ENCODE measurements around the gene SMIM27. TPM values are rescaled to one million over a fixed set of nuclear protein-coding genes. Genes with fewer than 3 reads are reported as not detected.

The SMIM27 gene
- total and polyA plus RNA-seq, 2 of the 4 experiments (the other 2 are of a cell fraction): 1.1 to 3.4 TPM

DNA sequence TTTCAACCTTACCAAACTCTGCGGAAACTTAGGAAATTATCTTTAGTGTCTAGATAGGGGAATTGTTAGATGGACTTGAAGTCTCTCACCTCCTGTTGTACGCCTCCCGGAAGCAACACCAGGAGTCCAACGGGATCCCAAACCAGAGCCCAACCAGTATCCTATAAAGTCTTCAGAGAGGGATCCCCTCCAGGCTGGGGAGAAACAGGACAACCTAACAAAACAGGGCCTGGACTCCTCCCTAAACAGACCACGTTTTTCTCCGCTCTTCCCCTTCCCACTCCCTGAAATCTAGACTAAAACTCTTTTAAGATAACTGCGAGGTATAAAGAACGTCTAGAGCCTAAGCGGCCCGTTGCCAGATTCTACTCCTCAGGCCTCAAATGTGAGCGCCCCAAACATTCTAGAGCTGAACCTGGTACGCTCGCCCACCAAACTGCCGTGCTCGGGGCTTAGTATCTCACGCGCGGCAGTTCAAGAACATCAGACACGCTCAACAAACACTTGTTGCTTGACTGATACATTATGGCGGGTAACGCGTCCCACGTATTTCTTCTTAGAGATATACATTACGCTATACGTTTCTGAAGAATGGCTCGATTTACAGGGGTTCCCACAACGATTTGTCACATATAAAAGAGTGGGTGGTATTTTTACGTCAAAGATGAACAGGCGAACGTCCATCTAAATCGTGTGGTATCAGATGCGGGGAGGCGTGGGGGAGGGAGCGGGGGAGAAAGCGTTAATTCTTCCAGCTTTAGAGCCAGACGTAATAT, 663 bp upstream of the SMIM27 start:
- ChIA-PET CTCF (interaction anchor here (0.6 to 2.7 kb wide), 4 partner anchors 21 to 413 kb away, joined by 4 to 10 read pairs (median 8); no protein-coding TSS in a partner anchor), POLR2A (ENCODE audit: unreplicated experiment) (interaction anchor here (0.6 kb wide), 1 partner anchor 102 kb away, joined by 3 read pairs; no protein-coding TSS in a partner anchor)
- peak overlapping the region; percentile 23 for H2BK20ac ChIP-seq (ENCODE audit: low read depth, low read length)
- H3K36me3 ChIP-seq (ENCODE audit: control insufficient read depth, insufficient read depth, low read length): no peaks in the 10 kb centered on the region
- H3K27ac ChIP-seq (ENCODE audit: insufficient read depth, low read length): peak overlapping the region; percentile 46
- WGBS, 2 experiments (ENCODE audit: extremely low coverage in 2 of 2, insufficient read length in 1 of 2): 0% methylated on average over 11 of the region's 36 CpGs; no CpG with 5 or more reads in 1 of the 2 experiments
- in situ Hi-C loops (cut with MboI; ENCODE audit: low sequenced_read_pairs) (no loop called here), intact Hi-C loops (cut with micrococcal nuclease) (loop anchor here (1.0 to 2.0 kb wide), 2 partner anchors 22 to 173 kb away; partner anchors contain the start of gene NDUFB6), dilution Hi-C loops (cut with HindIII; ENCODE audit: low sequenced_read_pairs, unreplicated experiment) (loop anchor here (25.0 kb wide), 1 partner anchor 114 kb away; no protein-coding TSS in a partner anchor)
- peaks cover 20% of the 10 kb centered on the region for H4K20me1 ChIP-seq (ENCODE audit: insufficient read depth, low read length)
- H3K18ac ChIP-seq (ENCODE audit: low read depth, low read length): peak overlapping the region; percentile 40; the same call in 1 of the 2 replicates
- peak overlapping the region; percentile 96 for H3K23ac ChIP-seq (ENCODE audit: low read depth, low read length)
- H2BK15ac ChIP-seq (ENCODE audit: low read depth, low read length): peak overlapping the region; percentile 9; the same call in 1 of the 3 replicates
- no peaks in the 10 kb centered on the region for H3K27me3 ChIP-seq (ENCODE audit: control insufficient read depth, insufficient read depth, low read length)
- H2AFZ ChIP-seq (replicated peaks; ENCODE audit: low read length, poor library complexity): peak overlapping the region; percentile 95
- no TSS peak for BruUV-seq (replicated peaks)
- H4K8ac ChIP-seq (ENCODE audit: low read depth in 2 of 2, low read length in 2 of 2): peak overlapping the region; percentile 90 to 92
- DNase-seq (peak; percentile 36), ATAC-seq (ENCODE audit: low read depth) (peak; percentile 6)
- peak overlapping the region; percentile 82 for H2BK5ac ChIP-seq (ENCODE audit: low read depth, low read length, poor library complexity, severe bottlenecking)
- H2BK120ac ChIP-seq (ENCODE audit: low read depth, low read length): peak overlapping the region; percentile 42; the same call in 1 of the 2 replicates
- peak overlapping the region; percentile 55 for H3K9ac ChIP-seq (ENCODE audit: low read depth, low read length)
- H3K4me1 ChIP-seq (ENCODE audit: control insufficient read depth, insufficient read depth, low read length): no peaks in the 10 kb centered on the region; the same call in 1 of the 2 replicates
- no peaks in the 10 kb centered on the region for H3K9me3 ChIP-seq (ENCODE audit: control insufficient read depth, insufficient read depth, low read length)
- peak overlapping the region; percentile 97 for H3K4ac ChIP-seq (ENCODE audit: low read depth, low read length)
- H2AK5ac ChIP-seq (ENCODE audit: low read depth, low read length): peak overlapping the region; percentile 66
- H4K5ac ChIP-seq (ENCODE audit: low read depth, low read length): peak overlapping the region; percentile 70
- H3K9me1 ChIP-seq (ENCODE audit: insufficient read depth, low read length): no peaks in the 10 kb centered on the region
- H4K91ac ChIP-seq (ENCODE audit: insufficient read depth, low read depth, low read length): peak overlapping the region; percentile 74
- H3K4me3 ChIP-seq (ENCODE audit: insufficient read depth, low read depth, low read length): peak overlapping the region; percentile 94
- H3K14ac ChIP-seq (replicated peaks; ENCODE audit: low read depth, low read length): peak overlapping the region; percentile 97
- peak overlapping the region; percentile 93 for H3K4me2 ChIP-seq (ENCODE audit: low read depth, low read length)
- peak overlapping the region; percentile 37 for H3K56ac ChIP-seq (ENCODE audit: extremely low read depth, insufficient read depth, low read length)
- peaks cover 23 to 42% of the 10 kb centered on the region in 2 experiments for H3K79me1 ChIP-seq (ENCODE audit: low read depth in 1 of 2, low read length in 2 of 2)
- H2AK9ac ChIP-seq (replicated peaks; ENCODE audit: low read depth, low read length, poor library complexity): peak overlapping the region; percentile 67
- TF ChIP-seq RAD21 (IDR thresholded peaks at IDR 0.05; ENCODE audit: low read length): no peak
- TF ChIP-seq, protein P1, sequence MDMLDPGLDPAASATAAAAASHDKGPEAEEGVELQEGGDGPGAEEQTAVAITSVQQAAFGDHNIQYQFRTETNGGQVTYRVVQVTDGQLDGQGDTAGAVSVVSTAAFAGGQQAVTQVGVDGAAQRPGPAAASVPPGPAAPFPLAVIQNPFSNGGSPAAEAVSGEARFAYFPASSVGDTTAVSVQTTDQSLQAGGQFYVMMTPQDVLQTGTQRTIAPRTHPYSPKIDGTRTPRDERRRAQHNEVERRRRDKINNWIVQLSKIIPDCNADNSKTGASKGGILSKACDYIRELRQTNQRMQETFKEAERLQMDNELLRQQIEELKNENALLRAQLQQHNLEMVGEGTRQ (IDR thresholded peaks at IDR 0.05; ENCODE audit: low read depth, low read length): no peak
- TF ChIP-seq, protein P2, sequence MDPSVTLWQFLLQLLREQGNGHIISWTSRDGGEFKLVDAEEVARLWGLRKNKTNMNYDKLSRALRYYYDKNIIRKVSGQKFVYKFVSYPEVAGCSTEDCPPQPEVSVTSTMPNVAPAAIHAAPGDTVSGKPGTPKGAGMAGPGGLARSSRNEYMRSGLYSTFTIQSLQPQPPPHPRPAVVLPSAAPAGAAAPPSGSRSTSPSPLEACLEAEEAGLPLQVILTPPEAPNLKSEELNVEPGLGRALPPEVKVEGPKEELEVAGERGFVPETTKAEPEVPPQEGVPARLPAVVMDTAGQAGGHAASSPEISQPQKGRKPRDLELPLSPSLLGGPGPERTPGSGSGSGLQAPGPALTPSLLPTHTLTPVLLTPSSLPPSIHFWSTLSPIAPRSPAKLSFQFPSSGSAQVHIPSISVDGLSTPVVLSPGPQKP (IDR thresholded peaks at IDR 0.05; ENCODE audit: borderline replicate concordance, low read depth, low read length): no peak
- no peak for TF ChIP-seq MAFK (IDR thresholded peaks at IDR 0.05; ENCODE audit: low read depth, low read length)
- no peak; the same call in 1 of the 2 replicates for TF ChIP-seq POLR2A (IDR thresholded peaks at IDR 0.05; ENCODE audit: low read depth, low read length)
- no peak for TF ChIP-seq CEBPB (IDR thresholded peaks at IDR 0.05; ENCODE audit: low read depth, low read length)
- no peak for TF ChIP-seq BHLHE40 (IDR thresholded peaks at IDR 0.05; ENCODE audit: low read depth, low read length)
- TF ChIP-seq, protein P3, sequence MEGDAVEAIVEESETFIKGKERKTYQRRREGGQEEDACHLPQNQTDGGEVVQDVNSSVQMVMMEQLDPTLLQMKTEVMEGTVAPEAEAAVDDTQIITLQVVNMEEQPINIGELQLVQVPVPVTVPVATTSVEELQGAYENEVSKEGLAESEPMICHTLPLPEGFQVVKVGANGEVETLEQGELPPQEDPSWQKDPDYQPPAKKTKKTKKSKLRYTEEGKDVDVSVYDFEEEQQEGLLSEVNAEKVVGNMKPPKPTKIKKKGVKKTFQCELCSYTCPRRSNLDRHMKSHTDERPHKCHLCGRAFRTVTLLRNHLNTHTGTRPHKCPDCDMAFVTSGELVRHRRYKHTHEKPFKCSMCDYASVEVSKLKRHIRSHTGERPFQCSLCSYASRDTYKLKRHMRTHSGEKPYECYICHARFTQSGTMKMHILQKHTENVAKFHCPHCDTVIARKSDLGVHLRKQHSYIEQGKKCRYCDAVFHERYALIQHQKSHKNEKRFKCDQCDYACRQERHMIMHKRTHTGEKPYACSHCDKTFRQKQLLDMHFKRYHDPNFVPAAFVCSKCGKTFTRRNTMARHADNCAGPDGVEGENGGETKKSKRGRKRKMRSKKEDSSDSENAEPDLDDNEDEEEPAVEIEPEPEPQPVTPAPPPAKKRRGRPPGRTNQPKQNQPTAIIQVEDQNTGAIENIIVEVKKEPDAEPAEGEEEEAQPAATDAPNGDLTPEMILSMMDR (conservative IDR thresholded peaks at IDR 0.05; ENCODE audit: low read depth, low read length): no peak
- no peak for TF ChIP-seq RFX5 (IDR thresholded peaks at IDR 0.05; ENCODE audit: low read depth, low read length)
- TF ChIP-seq CHD1 (IDR thresholded peaks at IDR 0.05; ENCODE audit: low read depth, low read length): no peak
- TF ChIP-seq RCOR1 (IDR thresholded peaks at IDR 0.05; ENCODE audit: insufficient replicate concordance, low read length): no peak
- no peak for TF ChIP-seq MAZ (IDR thresholded peaks at IDR 0.05; ENCODE audit: borderline replicate concordance, low read depth, low read length)
- no peak for TF ChIP-seq NFE2L2 (IDR thresholded peaks at IDR 0.05; ENCODE audit: low read depth, low read length)

Measured in IMR-90 (cell line).